Stomach (tissue), 9 donors: ENCODE results near the gene MAP4K1. TPM values are rescaled to one million over a fixed set of nuclear protein-coding genes. Genes with fewer than 3 reads are reported as not detected.
A peak's percentile ranks its signal among the peaks of the same experiment; 100 is the strongest.

ENCODE experiments used
- DNase-seq, 2 donors: peaks; one replicate each; pipeline versions ENCODE4 v3.0.0 to v3.0.0-alpha.2; 2013 to 2019
- H3K27ac ChIP-seq, 5 donors: fragments of 200-600 bp in 4 of 5; sonication (generic) in 4 of 5; one replicate each; pipeline ENCODE4 v1.5.1; 2013 to 2019; ENCODE audit warnings: mild to moderate bottlenecking in 1 of 5, moderate library complexity in 1 of 5
- H3K27me3 ChIP-seq, 3 donors: fragments of 200-600 bp; sonication (generic); one replicate each; pipeline ENCODE4 v1.5.1; 2017 to 2019; ENCODE audit warnings: mixed run types in 1 of 3
- H3K36me3 ChIP-seq, 4 donors: fragments of 200-600 bp; sonication (generic); 1 replicate in 3 of 4; 2 replicates in 1 of 4; pipeline ENCODE4 v1.5.1; 2016 to 2019
- H3K4me1 ChIP-seq, 4 donors: fragments of 200-600 bp; sonication (generic); one replicate each; pipeline ENCODE4 v1.5.1; 2016 to 2019
- H3K4me3 ChIP-seq, 4 donors: fragments of 200-600 bp; sonication (generic) in 3 of 4; one replicate each; pipeline ENCODE4 v1.5.1; 2016 to 2019; ENCODE audit warnings: mild to moderate bottlenecking in 1 of 4
- H3K9me3 ChIP-seq, 4 donors: fragments of 200-600 bp; sonication (generic); one replicate each; pipeline ENCODE4 v1.5.1; 2016 to 2019
- CTCF ChIP-seq, 7 experiments: fragments of 450-650 bp in 4 of 7; fragments of 200-600 bp in 3 of 7; sonication (generic) in 3 of 7; IDR thresholded peaks; one replicate each; pipeline ENCODE4 v1.5.1; 2016 to 2019; ENCODE audit warnings: antibody characterized with exemption in 7 of 7, control low read depth in 2 of 7, mild to moderate bottlenecking in 1 of 7
- EP300 ChIP-seq: sonication (generic); formaldehyde crosslinking; IDR thresholded peaks from one replicate; pipeline ENCODE4 v1.6.1; 2017; ENCODE audit warnings: antibody characterized with exemption
- POLR2A ChIP-seq, 4 donors: fragments of 450-650 bp; IDR thresholded peaks; one replicate each; pipeline ENCODE4 v1.6.1; 2016; ENCODE audit warnings: antibody characterized with exemption in 4 of 4, control low read depth in 2 of 4, mild to moderate bottlenecking in 1 of 4, moderate library complexity in 1 of 4
- POLR2AphosphoS5 ChIP-seq, 3 donors: sonication (generic); formaldehyde crosslinking; IDR thresholded peaks; one replicate each; pipeline ENCODE4 v1.6.1; 2016; ENCODE audit warnings: antibody characterized with exemption in 3 of 3
- WGBS, 5 donors: extraction: QIAGEN DNeasy Blood & Tissue Kit in 3 of 5; methylation state at CpG; one replicate each; pipeline versions ENCODE4 v1.1.5 to v1.1.7; 2013 to 2018; 5-methylcytosine and 5-hydroxymethylcytosine counted together
- intact Hi-C: fragments of 100-400 bp; cut with DNase I; formaldehyde crosslinking; loops from one replicate; pipeline ENCODE4 v1.15.1; 2023; ENCODE audit warnings: low total_unique reads
- polyA plus RNA-seq, 3 donors: library from polyadenylated mRNA; stranded (reverse); fragments of 200-250 nt; gene quantifications; one replicate each; pipeline ENCODE4 v1.2.3, GENCODE V29; 2013
- total RNA-seq, 5 donors: library from RNA; depleted of rRNA; stranded (reverse); fragments of >200 nt; gene quantifications; one replicate each; pipeline versions ENCODE4 v1.1.0 to v1.2.3, GENCODE V29; 2014 to 2016
- donor health status: healthy with polysubstance abuse.
- donor health status: Bipolar disorder and iron deficiency.
- donor health status: healthy.

MAP4K1 gene
- total and polyA plus RNA-seq, 8 donors, result 1.2 to 12.9 (median 5.0) TPM; not detected in 1

- DNase-seq, result no peak
- Histone ChIP-seq H3K27me3 (peaks cover 0 to 10% (median 0%) of the 10 kb centered on the region in 3 donors), H3K9me3 (no peaks in the 10 kb centered on the region), H3K27ac (no peak overlapping the region), H3K36me3 (no peaks in the 10 kb centered on the region), H3K4me1 (peaks cover 5 to 16% (median 12%) of the 10 kb centered on the region in 4 donors), H3K4me3 (no peak overlapping the region)
- intact Hi-C loops, result no loop called here
- TF ChIP-seq POLR2AphosphoS5 (IDR thresholded peaks at IDR 0.05), result no peak
- TF ChIP-seq POLR2A (IDR thresholded peaks at IDR 0.05), result no peak
- TF ChIP-seq CTCF (IDR thresholded peaks at IDR 0.05), result no peak
- 84 to 94% (median 90%) methylated on average over 5 of the region's 5 CpGs for WGBS, 5 donors
Observed at GRCh38 chr19:38547421-38547820, 70.3 kb downstream of the MAP4K1 start.

- WGBS, 5 donors, result 89 to 98% (median 96%) methylated on average over 8 of the region's 8 CpGs
- H3K27me3 ChIP-seq, result no peaks in the 10 kb centered on the region
- TF ChIP-seq EP300 (no peak), CTCF (IDR thresholded peaks at IDR 0.05) (no peak), POLR2AphosphoS5 (IDR thresholded peaks at IDR 0.05) (no peak), POLR2A (IDR thresholded peaks at IDR 0.05) (no peak)
- no peaks in the 10 kb centered on the region for H3K9me3 ChIP-seq
- peaks cover 5 to 16% (median 12%) of the 10 kb centered on the region in 4 donors for H3K4me1 ChIP-seq
- no peaks in the 10 kb centered on the region for H3K36me3 ChIP-seq
- H3K4me3 ChIP-seq, result no peak overlapping the region
- H3K27ac ChIP-seq, result no peak overlapping the region
- intact Hi-C loops, result no loop called here
- no peak for DNase-seq
Observed at GRCh38 chr19:38545596-38545995, 72.2 kb downstream of the MAP4K1 start.

- Histone ChIP-seq H3K36me3 (no peaks in the 10 kb centered on the region), H3K9me3 (no peaks in the 10 kb centered on the region), H3K4me3 (peak overlapping the region in 1 of 4 donors; percentile 14), H3K4me1 (peaks cover 5 to 16% (median 12%) of the 10 kb centered on the region in 4 donors), H3K27me3 (no peaks in the 10 kb centered on the region), H3K27ac (peak overlapping the region in 1 of 5 donors; percentile 35)
- no peak for TF ChIP-seq EP300
- no peak for TF ChIP-seq POLR2AphosphoS5 (IDR thresholded peaks at IDR 0.05)
- no peak for TF ChIP-seq CTCF (IDR thresholded peaks at IDR 0.05)
- TF ChIP-seq POLR2A (IDR thresholded peaks at IDR 0.05), result no peak
- WGBS, 5 donors, result 41 to 49% (median 43%) methylated on average over 6 of the region's 6 CpGs
- intact Hi-C loops, result no loop called here
- no peak for DNase-seq
Observed at GRCh38 chr19:38544569-38545315, 73.0 kb downstream of the MAP4K1 start.

- no peaks in the 10 kb centered on the region for H3K36me3 ChIP-seq
- peak overlapping the region in 1 of 4 donors; percentile 14 for H3K4me3 ChIP-seq
- H3K4me1 ChIP-seq, result peaks cover 5 to 21% (median 18%) of the 10 kb centered on the region in 4 donors
- DNase-seq, result peak; percentile 39 to 83
- TF ChIP-seq EP300 (no peak), POLR2A (IDR thresholded peaks at IDR 0.05) (no peak), POLR2AphosphoS5 (IDR thresholded peaks at IDR 0.05) (no peak), CTCF (IDR thresholded peaks at IDR 0.05) (peak in 5 of 7 experiments; percentile 28 to 58 (median 37))
- 28 to 53% (median 48%) methylated on average over 19 to 21 of the region's 21 CpGs for WGBS, 5 donors
- H3K27me3 ChIP-seq, result no peaks in the 10 kb centered on the region
- intact Hi-C loops, result no loop called here
- H3K9me3 ChIP-seq, result no peaks in the 10 kb centered on the region
- peak overlapping the region in 1 of 5 donors; percentile 35 for H3K27ac ChIP-seq
Observed at GRCh38 chr19:38543807-38544568, 73.8 kb downstream of the MAP4K1 start.
